Fibroblast of villous mesenchyme (primary cell): ENCODE measurements around the gene RNF114. TPM values are rescaled to one million over a fixed set of nuclear protein-coding genes. Genes with fewer than 3 reads are reported as not detected.
A peak's percentile ranks its signal among the peaks of the same experiment; 100 is the strongest.

Experiments used
- DNase-seq: peaks from one replicate; pipeline ENCODE4 v3.0.0-alpha.2; 2010; ENCODE audit warnings: low read depth
- H3K4me3 ChIP-seq: 2 replicates; pipeline ENCODE4 v1.5.1; 2011; ENCODE audit warnings: low read depth, mild to moderate bottlenecking, low read length
- total RNA-seq: library from RNA; depleted of rRNA; stranded (reverse); fragments of >200 nt; gene quantifications from 2 replicates; pipeline ENCODE4 v1.2.3, GENCODE V29; 2012
- TF ChIP-seq, protein P1 (sequence below): IDR thresholded peaks from 2 replicates; pipeline ENCODE4 v1.5.1; 2012; ENCODE audit warnings: low read depth, mild to moderate bottlenecking, low read length; ENCODE audit not compliant: insufficient read depth

Gene RNF114
- total RNA-seq, 1 donor: 57.0 TPM

GRCh38 chr20:49905415-49906091 is 30.6 kb upstream of the RNF114 start:
- H3K4me3 ChIP-seq: no peak overlapping the region
- TF ChIP-seq, protein P1, sequence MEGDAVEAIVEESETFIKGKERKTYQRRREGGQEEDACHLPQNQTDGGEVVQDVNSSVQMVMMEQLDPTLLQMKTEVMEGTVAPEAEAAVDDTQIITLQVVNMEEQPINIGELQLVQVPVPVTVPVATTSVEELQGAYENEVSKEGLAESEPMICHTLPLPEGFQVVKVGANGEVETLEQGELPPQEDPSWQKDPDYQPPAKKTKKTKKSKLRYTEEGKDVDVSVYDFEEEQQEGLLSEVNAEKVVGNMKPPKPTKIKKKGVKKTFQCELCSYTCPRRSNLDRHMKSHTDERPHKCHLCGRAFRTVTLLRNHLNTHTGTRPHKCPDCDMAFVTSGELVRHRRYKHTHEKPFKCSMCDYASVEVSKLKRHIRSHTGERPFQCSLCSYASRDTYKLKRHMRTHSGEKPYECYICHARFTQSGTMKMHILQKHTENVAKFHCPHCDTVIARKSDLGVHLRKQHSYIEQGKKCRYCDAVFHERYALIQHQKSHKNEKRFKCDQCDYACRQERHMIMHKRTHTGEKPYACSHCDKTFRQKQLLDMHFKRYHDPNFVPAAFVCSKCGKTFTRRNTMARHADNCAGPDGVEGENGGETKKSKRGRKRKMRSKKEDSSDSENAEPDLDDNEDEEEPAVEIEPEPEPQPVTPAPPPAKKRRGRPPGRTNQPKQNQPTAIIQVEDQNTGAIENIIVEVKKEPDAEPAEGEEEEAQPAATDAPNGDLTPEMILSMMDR: no peak
- DNase-seq: no peak

DNA sequence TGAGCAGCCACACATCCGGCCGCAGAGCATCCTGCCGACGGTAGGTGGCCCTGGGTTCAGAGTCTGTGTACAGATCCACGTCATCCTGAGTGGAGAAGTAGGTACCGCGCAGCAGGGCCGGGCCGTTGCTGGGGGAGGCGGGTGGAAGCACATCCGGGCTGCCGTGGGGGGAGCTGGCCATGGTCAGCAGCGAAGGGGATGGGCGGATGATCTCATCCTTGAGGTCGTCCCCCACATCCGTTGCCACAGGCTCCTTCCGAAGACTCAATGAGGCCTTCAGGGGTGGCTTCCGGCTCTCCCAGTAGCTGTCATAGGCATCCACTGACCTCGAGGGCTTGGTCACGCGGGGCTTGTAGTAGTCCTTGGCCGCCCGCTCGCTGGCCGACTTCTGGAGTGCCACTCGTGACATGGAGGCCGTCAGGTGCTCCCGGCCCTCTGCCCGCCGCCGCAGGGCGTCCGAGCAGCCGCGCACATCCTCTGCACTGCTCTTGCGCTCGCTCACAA is 30.0 kb upstream of the RNF114 start:
- TF ChIP-seq, protein P1: no peak
- no peak for DNase-seq
- H3K4me3 ChIP-seq: no peak overlapping the region

DNA sequence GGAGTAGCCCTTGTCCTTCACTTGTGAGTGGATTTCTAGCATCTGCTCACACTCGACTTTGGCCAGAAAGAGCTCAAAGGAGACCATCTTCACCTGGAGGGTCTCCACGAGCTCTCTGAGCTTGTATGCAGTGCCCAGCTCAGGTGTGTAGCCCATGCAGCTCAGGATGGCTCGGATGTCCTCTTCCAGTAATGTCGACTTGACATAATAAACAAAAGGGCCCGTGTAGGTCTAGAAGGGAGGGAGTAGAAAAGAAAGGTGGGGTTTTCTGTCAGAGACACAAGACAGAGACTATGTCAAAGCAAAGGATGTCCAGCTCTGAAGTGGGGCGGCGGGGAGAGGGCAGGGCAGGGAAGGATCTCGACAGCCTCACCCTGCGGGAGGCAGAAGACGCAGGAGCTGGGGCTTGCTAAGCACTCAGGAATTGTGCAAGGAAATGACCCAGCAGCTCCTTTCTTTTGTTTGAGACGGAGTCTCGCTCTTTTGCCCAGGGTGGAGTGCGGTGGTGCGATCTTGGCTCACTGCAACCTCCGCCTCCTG is 29.5 kb upstream of the RNF114 start:
- TF ChIP-seq, protein P1: no peak

DNA sequence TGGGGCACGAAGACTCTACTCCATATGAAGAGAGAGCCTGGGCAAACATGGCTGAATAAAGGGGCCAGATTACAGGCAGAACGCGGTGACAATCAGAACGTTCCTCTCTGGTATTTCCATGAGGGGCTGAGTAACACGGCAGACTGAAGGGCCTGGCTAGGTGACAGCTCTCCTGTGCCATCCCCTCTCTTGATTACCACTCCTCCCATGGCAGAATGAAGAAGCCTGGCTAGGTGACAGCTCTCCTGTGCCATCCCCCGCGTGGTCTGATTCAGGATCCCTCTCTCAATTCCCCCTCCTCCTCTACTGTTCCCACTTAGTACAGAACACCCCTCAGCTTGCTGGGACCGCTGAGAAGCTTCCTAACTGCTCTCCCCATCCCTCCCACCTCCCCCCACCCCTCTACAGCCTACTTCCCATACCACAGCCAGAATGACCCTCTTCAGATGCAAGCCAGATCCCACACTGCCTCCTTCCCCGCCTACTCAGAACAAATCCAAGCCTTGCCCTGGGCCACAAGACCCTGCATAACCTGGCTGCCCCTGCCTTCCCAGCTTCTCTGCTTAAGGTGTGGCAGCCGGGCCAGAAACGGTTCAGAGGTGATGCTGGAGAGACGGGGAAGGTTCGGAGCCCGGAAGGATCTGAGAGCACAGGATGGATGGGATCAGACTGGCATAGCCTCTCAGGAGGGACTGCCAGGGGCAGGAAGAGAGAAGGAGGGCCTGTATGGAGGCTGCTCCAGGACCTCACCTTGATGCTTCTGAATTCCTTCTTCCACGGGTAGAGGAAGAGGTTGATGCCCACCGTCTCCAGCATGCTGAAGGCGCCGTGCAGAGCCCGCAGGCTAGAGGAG is 28.6 kb upstream of the RNF114 start:
- no peak overlapping the region for H3K4me3 ChIP-seq
- TF ChIP-seq, protein P1: no peak
- no peak for DNase-seq

More for the DNA sequence above, 29.5 kb upstream of the RNF114 start:
- H3K4me3 ChIP-seq: no peak overlapping the region
- DNase-seq: no peak

GRCh38 chr20:49908258-49908565 is 28.0 kb upstream of the RNF114 start:
- TF ChIP-seq, protein P1: no peak
- DNase-seq: no peak
- no peak overlapping the region for H3K4me3 ChIP-seq

DNA sequence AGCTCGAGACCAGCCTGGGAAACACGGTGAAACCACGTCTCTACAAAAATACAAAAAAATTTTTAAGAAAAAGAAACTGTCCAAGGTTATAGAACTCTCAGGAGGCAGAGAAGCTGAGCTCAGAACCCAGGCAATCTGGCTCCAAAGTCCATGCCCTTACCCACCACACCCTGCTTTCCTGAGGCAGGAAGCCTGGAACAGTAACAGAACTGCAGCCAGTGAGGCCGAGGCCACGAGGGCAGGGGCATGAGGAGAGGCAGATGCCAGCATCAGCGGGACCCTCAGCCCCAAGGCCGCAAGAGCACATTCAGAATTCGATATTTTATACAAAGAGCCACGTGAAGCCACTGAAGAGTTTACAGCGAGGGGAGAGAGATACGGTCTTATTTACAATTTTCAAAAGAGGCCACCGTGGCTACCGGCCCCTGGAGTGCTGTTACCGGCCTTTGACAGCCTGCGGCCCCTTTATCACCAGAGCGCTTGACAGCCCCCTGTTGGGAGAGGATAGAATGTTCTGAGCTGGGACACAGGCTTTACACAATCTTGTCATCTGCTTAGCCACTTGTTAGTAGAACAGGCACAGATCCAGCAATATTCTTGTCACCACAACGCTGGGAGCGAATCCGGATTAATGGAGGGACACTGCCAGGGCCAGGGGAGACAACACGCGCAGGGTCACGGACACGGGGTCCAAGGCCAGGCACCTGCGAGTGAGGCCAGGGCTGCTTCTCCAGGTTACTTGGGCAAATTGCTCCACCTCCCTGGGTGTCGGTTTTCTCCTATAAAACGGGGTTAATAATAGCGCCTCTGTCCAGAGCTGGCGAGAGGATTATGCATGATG is 26.5 kb upstream of the RNF114 start:
- H3K4me3 ChIP-seq: no peak overlapping the region
- TF ChIP-seq, protein P1: peak; percentile 18
- no peak for DNase-seq
